Upper lobe of left lung (tissue), 6 donors: Measurements from ENCODE around the gene MEPCE. TPM values are rescaled to one million over a fixed set of nuclear protein-coding genes. Genes with fewer than 3 reads are reported as not detected.

Source experiments
- ATAC-seq, 2 donors: fragments of 200-7000 bp; cut with Tn5 transposase; one replicate each; pipeline ENCODE4 v1.9.1; 2022; ENCODE audit warnings: mild to moderate bottlenecking in 2 of 2, moderate library complexity in 2 of 2; ENCODE audit not compliant: low FRiP score in 2 of 2
- DNase-seq, 2 donors: peaks; one replicate each; pipeline ENCODE4 v3.0.0-alpha.2; 2019 to 2020
- H3K27ac ChIP-seq, 4 donors: fragments of 200-600 bp; sonication (generic); one replicate each; pipeline ENCODE4 v1.5.1; 2016 to 2019
- H3K27me3 ChIP-seq, 4 donors: fragments of 200-600 bp; sonication (generic); one replicate each; pipeline ENCODE4 v1.5.1; 2017 to 2019
- H3K36me3 ChIP-seq, 4 donors: fragments of 200-600 bp; sonication (generic); one replicate each; pipeline ENCODE4 v1.5.1; 2016 to 2019
- H3K4me1 ChIP-seq, 4 donors: fragments of 200-600 bp; sonication (generic); one replicate each; pipeline ENCODE4 v1.5.1; 2018 to 2019
- H3K4me3 ChIP-seq, 4 donors: fragments of 200-600 bp; sonication (generic); one replicate each; pipeline ENCODE4 v1.5.1; 2017 to 2019; ENCODE audit warnings: mild to moderate bottlenecking in 2 of 4, moderate library complexity in 1 of 4
- H3K9me3 ChIP-seq, 4 donors: fragments of 200-600 bp; sonication (generic); one replicate each; pipeline ENCODE4 v1.5.1; 2018 to 2019
- CTCF ChIP-seq, 6 experiments: fragments of 450-650 bp in 4 of 6; fragments of 200-600 bp in 2 of 6; sonication (generic) in 2 of 6; IDR thresholded peaks; one replicate each; pipeline ENCODE4 v1.5.1; 2016 to 2019; ENCODE audit warnings: antibody characterized with exemption in 6 of 6
- EP300 ChIP-seq, 4 donors: sonication (generic); formaldehyde crosslinking; IDR thresholded peaks; one replicate each; pipeline ENCODE4 v1.5.1; 2017; ENCODE audit warnings: antibody characterized with exemption in 4 of 4, control low read depth in 2 of 4
- POLR2A ChIP-seq, 4 donors: fragments of 450-650 bp; IDR thresholded peaks; one replicate each; pipeline ENCODE4 v1.5.1; 2016 to 2017; ENCODE audit warnings: antibody characterized with exemption in 4 of 4, mild to moderate bottlenecking in 2 of 4
- POLR2AphosphoS5 ChIP-seq, 2 donors: sonication (generic); formaldehyde crosslinking; IDR thresholded peaks; one replicate each; pipeline ENCODE4 v1.5.1; 2017; ENCODE audit warnings: antibody characterized with exemption in 2 of 2
- WGBS, 2 donors: methylation state at CpG; one replicate each; pipeline ENCODE4 v1.1.5; 2017 to 2018; 5-methylcytosine and 5-hydroxymethylcytosine counted together
- total RNA-seq, 6 donors: library from RNA; depleted of rRNA in 4 of 6; stranded (reverse); fragments of >200 nt in 4 of 6; gene quantifications; one replicate each; pipeline versions ENCODE4 v1.1.0 to v1.2.1, GENCODE V29; 2016 to 2021
- donor health status: DM: no; HTN: no; CAD: no; lungs with moderate emphysema.
- donor health status: DM: no; HTN: yes; CAD: no; lungs with severe emphysema.

MEPCE gene
- total RNA-seq, 6 donors from 2014 or later: 19.3 to 45.4 (median 37.9) TPM

GRCh38 chr7:100432621-100433275 lies 3.1 kb downstream of the MEPCE start:
- Histone ChIP-seq H3K4me1 (peaks cover 31 to 64% (median 40%) of the 10 kb centered on the region in 4 donors), H3K9me3 (peaks cover 0 to 6% (median 0%) of the 10 kb centered on the region in 4 donors), H3K36me3 (peaks cover 5 to 32% (median 26%) of the 10 kb centered on the region in 4 donors), H3K27me3 (no peaks in the 10 kb centered on the region), H3K27ac (peak overlapping the region in 2 of 4 donors; percentile 27 to 100), H3K4me3 (no peak overlapping the region)
- no peak for TF ChIP-seq EP300 (IDR thresholded peaks at IDR 0.05)
- TF ChIP-seq CTCF (IDR thresholded peaks at IDR 0.05): no peak
- TF ChIP-seq POLR2AphosphoS5 (IDR thresholded peaks at IDR 0.05): no peak
- TF ChIP-seq POLR2A (IDR thresholded peaks at IDR 0.05): no peak
- 82 to 88% methylated on average over 17 to 18 of the region's 21 CpGs for WGBS, 2 donors
- ATAC-seq: no peak
- no peak for DNase-seq

- Histone ChIP-seq H3K27me3 (no peaks in the 10 kb centered on the region), H3K36me3 (peaks cover 5 to 32% (median 26%) of the 10 kb centered on the region in 4 donors), H3K27ac (no peak overlapping the region), H3K9me3 (peaks cover 0 to 6% (median 0%) of the 10 kb centered on the region in 4 donors), H3K4me1 (peaks cover 28 to 60% (median 39%) of the 10 kb centered on the region in 4 donors), H3K4me3 (no peak overlapping the region)
- ATAC-seq (no peak), DNase-seq (no peak)
- TF ChIP-seq POLR2A (IDR thresholded peaks at IDR 0.05): no peak
- no peak for TF ChIP-seq EP300 (IDR thresholded peaks at IDR 0.05)
- TF ChIP-seq CTCF (IDR thresholded peaks at IDR 0.05): no peak
- TF ChIP-seq POLR2AphosphoS5 (IDR thresholded peaks at IDR 0.05): no peak
- 78 to 81% methylated on average over 4 of the region's 4 CpGs for WGBS, 2 donors
These were observed 3.6 kb downstream of the MEPCE start for GRCh38 chr7:100433276-100433591.

- no peak for DNase-seq
- peaks cover 5 to 32% (median 26%) of the 10 kb centered on the region in 4 donors for H3K36me3 ChIP-seq
- H3K9me3 ChIP-seq: peaks cover 0 to 6% (median 0%) of the 10 kb centered on the region in 4 donors
- H3K4me3 ChIP-seq: no peak overlapping the region
- 78 to 79% methylated on average over 10 of the region's 10 CpGs for WGBS, 2 donors
- no peak for ATAC-seq
- H3K27me3 ChIP-seq: no peaks in the 10 kb centered on the region
- H3K4me1 ChIP-seq: peaks cover 28 to 60% (median 39%) of the 10 kb centered on the region in 4 donors
- H3K27ac ChIP-seq: no peak overlapping the region
- no peak for TF ChIP-seq POLR2AphosphoS5 (IDR thresholded peaks at IDR 0.05)
- TF ChIP-seq POLR2A (IDR thresholded peaks at IDR 0.05): no peak
- TF ChIP-seq CTCF (IDR thresholded peaks at IDR 0.05): no peak
- TF ChIP-seq EP300 (IDR thresholded peaks at IDR 0.05): no peak
These were observed 4.1 kb downstream of the MEPCE start for GRCh38 chr7:100433592-100434296.

- DNase-seq (no peak), ATAC-seq (no peak)
- peak overlapping the region in 3 of 4 donors; percentile 95 to 98 (median 98) for H3K27ac ChIP-seq
- no peaks in the 10 kb centered on the region for H3K9me3 ChIP-seq
- peaks cover 28 to 60% (median 39%) of the 10 kb centered on the region in 4 donors for H3K4me1 ChIP-seq
- peak overlapping the region in 3 of 4 donors; percentile 75 to 97 (median 89) for H3K4me3 ChIP-seq
- peaks cover 5 to 32% (median 26%) of the 10 kb centered on the region in 4 donors for H3K36me3 ChIP-seq
- 82 to 83% methylated on average over 22 of the region's 22 CpGs for WGBS, 2 donors
- TF ChIP-seq POLR2A (IDR thresholded peaks at IDR 0.05) (no peak), POLR2AphosphoS5 (IDR thresholded peaks at IDR 0.05) (no peak), EP300 (IDR thresholded peaks at IDR 0.05) (no peak)
- no peaks in the 10 kb centered on the region for H3K27me3 ChIP-seq
These were observed 4.9 kb downstream of the MEPCE start for GRCh38 chr7:100434297-100435144.
